HepG2 (cell line): ENCODE results near the gene SLC25A36. TPM values are rescaled to one million over a fixed set of nuclear protein-coding genes. Genes with fewer than 3 reads are reported as not detected.

ENCODE experiments used
- AGO1 ChIP-seq: fragments of 200-400 bp; formaldehyde crosslinking; IDR thresholded peaks from 2 replicates; pipeline ENCODE4 v1.6.1; 2017; ENCODE audit warnings: mild to moderate bottlenecking, low read depth, low read length, moderate library complexity; ENCODE audit not compliant: poor library complexity, severe bottlenecking
- BCLAF1 ChIP-seq: fragments of 450-650 bp; IDR thresholded peaks from 2 replicates; pipeline ENCODE4 v1.6.1; 2017; ENCODE audit warnings: mild to moderate bottlenecking
- CERS6 ChIP-seq: sonication (generic); formaldehyde crosslinking; IDR thresholded peaks from 2 replicates; pipeline ENCODE4 v1.5.0; 2020; ENCODE audit warnings: missing genetic modification reagents
- EHMT2 ChIP-seq: fragments of 200-600 bp; sonication (generic); IDR thresholded peaks from 2 replicates; pipeline ENCODE4 v1.7.0; 2017; ENCODE audit warnings: antibody characterized with exemption, low read depth, low read length, borderline replicate concordance
- EP300 ChIP-seq, 3 experiments: sonication (generic) in 1 of 3; formaldehyde crosslinking in 1 of 3; IDR thresholded peaks; 2 replicates each; pipeline versions ENCODE4 v1.5.1 to v1.6.1; 2011 to 2020; ENCODE audit warnings: low read depth in 2 of 3, low read length in 2 of 3, borderline replicate concordance in 1 of 3, improper control_type of control experiment in 1 of 3, mild to moderate bottlenecking in 1 of 3, missing genetic modification reagents in 1 of 3, moderate library complexity in 1 of 3
- FOXA3 ChIP-seq: IDR thresholded peaks from 2 replicates; pipeline ENCODE4 v1.6.1; 2016; ENCODE audit warnings: missing genetic modification reagents, missing compliant biosample characterization
- HMG20A ChIP-seq: IDR thresholded peaks from 2 replicates; pipeline ENCODE4 v1.6.1; 2016; ENCODE audit warnings: borderline replicate concordance
- HNRNPL ChIP-seq: fragments of 200-400 bp; formaldehyde crosslinking; IDR thresholded peaks from 2 replicates; pipeline ENCODE4 v1.6.1; 2017; ENCODE audit warnings: mild to moderate bottlenecking, low read depth, low read length
- MAFK ChIP-seq, 2 experiments: IDR thresholded peaks in 1 of 2; conservative IDR thresholded peaks in 1 of 2; 2 replicates each; pipeline ENCODE4 v1.6.1; 2011; ENCODE audit warnings: improper control_type of control experiment in 2 of 2, low read length in 2 of 2
- MED1 ChIP-seq: sonication (generic); formaldehyde crosslinking; IDR thresholded peaks from 2 replicates; pipeline ENCODE4 v1.4.0; 2020; ENCODE audit warnings: missing genetic modification reagents
- MTF1 ChIP-seq: sonication (generic); formaldehyde crosslinking; IDR thresholded peaks from 2 replicates; pipeline ENCODE4 v1.5.0; 2020; ENCODE audit warnings: missing genetic modification reagents
- MYPOP ChIP-seq: sonication (generic); formaldehyde crosslinking; IDR thresholded peaks from 2 replicates; pipeline ENCODE4 v1.8.1; 2023; ENCODE audit warnings: mild to moderate bottlenecking, moderate library complexity, missing genetic modification reagents
- NFE2L1 ChIP-seq: sonication (generic); formaldehyde crosslinking; IDR thresholded peaks from 2 replicates; pipeline ENCODE4 v1.4.0; 2020; ENCODE audit warnings: missing genetic modification reagents, mild to moderate bottlenecking, borderline replicate concordance
- POGZ ChIP-seq: sonication (generic); formaldehyde crosslinking; IDR thresholded peaks from 2 replicates; pipeline ENCODE4 v1.4.0; 2020; ENCODE audit warnings: mild to moderate bottlenecking, missing genetic modification reagents
- RFX3 ChIP-seq: IDR thresholded peaks from 2 replicates; pipeline ENCODE4 v1.6.1; 2016; ENCODE audit warnings: missing biosample characterization, missing genetic modification reagents
- TEF ChIP-seq: sonication (generic); formaldehyde crosslinking; IDR thresholded peaks from 2 replicates; pipeline ENCODE4 v1.5.0; 2020; ENCODE audit warnings: missing genetic modification reagents
- ZNF17 ChIP-seq: sonication (generic); formaldehyde crosslinking; IDR thresholded peaks from 2 replicates; pipeline ENCODE4 v1.5.0; 2020; ENCODE audit warnings: mild to moderate bottlenecking, missing genetic modification reagents
- ZNF280D ChIP-seq: sonication (generic); formaldehyde crosslinking; IDR thresholded peaks from 2 replicates; pipeline ENCODE4 v1.5.1; 2020; ENCODE audit warnings: mild to moderate bottlenecking, missing genetic modification reagents
- ZNF530 ChIP-seq: sonication (generic); formaldehyde crosslinking; IDR thresholded peaks from 2 replicates; pipeline ENCODE4 v1.5.0; 2020; ENCODE audit warnings: low read depth, mild to moderate bottlenecking, missing genetic modification reagents
- ZSCAN25 ChIP-seq: sonication (generic); formaldehyde crosslinking; IDR thresholded peaks from 2 replicates; pipeline ENCODE4 v1.8.0; 2022; ENCODE audit warnings: mild to moderate bottlenecking, missing genetic modification reagents
- polyA plus RNA-seq, 8 experiments: library from polyadenylated mRNA; depleted of rRNA in 3 of 8; stranded (reverse) in 7 of 8; unstranded in 1 of 8; fragments of >200 nt; fragmentation: Illumina TruSeq in 4 of 8; extraction: Trizol in 4 of 8; gene quantifications; 2 replicates each; pipeline versions ENCODE4 v1.2.1 to v1.2.3, GENCODE V29; 2011 to 2016; ENCODE audit warnings: low read depth in 4 of 8, missing spikeins in 1 of 8, mixed read lengths in 1 of 8; ENCODE audit not compliant: insufficient read depth in 1 of 8
- total RNA-seq, 5 experiments: library from RNA; depleted of rRNA; stranded (reverse); fragments of >200 nt; fragmentation: Illumina TruSeq; extraction: Trizol; gene quantifications; 2 replicates each; pipeline ENCODE4 v1.2.3, GENCODE V29; 2016; ENCODE audit warnings: low read depth in 1 of 5

SLC25A36 gene
- total and polyA plus RNA-seq, 2 of the 13 experiments (the other 11 are each of a cell fraction or from before 2014, with no cell fraction given) = 30.6 to 85.6 TPM

- TF ChIP-seq BCLAF1 (no peak), FOXA3 (peak; percentile 54), HMG20A (CRISPR knock-in tag) (peak; percentile 69; the same call in 1 of the 2 replicates), NFE2L1 (CRISPR knock-in tag) (no peak), MED1 (0 out of 2 replicates have a peak, but pooled peaks have one; percentile 18), EHMT2 (no peak), EP300 (IDR thresholded peaks at IDR 0.05; ENCODE audit: low read depth in 2 of 2, low read length in 2 of 2) (0 out of 4 replicates have a peak, but pooled peaks of 1 of the 2 experiments have one; percentile 20), EP300 (CRISPR knock-in tag; IDR thresholded peaks at IDR 0.05; ENCODE audit: borderline replicate concordance) (no peak), POGZ (CRISPR knock-in tag) (no peak), MAFK (conservative IDR thresholded peaks at IDR 0.05 in 1 of 2, IDR thresholded peaks at IDR 0.05 in 1 of 2; ENCODE audit: low read length in 2 of 2) (peak; percentile 47 to 75; a peak in 3 of 4 replicates), HNRNPL (no peak), ZSCAN25 (CRISPR knock-in tag) (no peak), MYPOP (CRISPR knock-in tag) (peak; percentile 28; the same call in 1 of the 2 replicates), AGO1 (no peak), RFX3 (CRISPR knock-in tag) (no peak), MTF1 (CRISPR knock-in tag) (no peak), CERS6 (CRISPR knock-in tag) (no peak), ZNF530 (no peak), ZNF17 (CRISPR knock-in tag) (no peak), TEF (CRISPR knock-in tag) (no peak), ZNF280D (CRISPR knock-in tag) (peak; percentile 40; the same call in 1 of the 2 replicates)
These were observed 7.0 kb downstream of the SLC25A36 start (continued) for GRCh38 chr3:140948460-140949249.
